Peyer's patch (tissue), 4 donors: Measurements from ENCODE around the gene SLC35B1.

Experiments used
- POLR2A ChIP-seq, 2 donors: fragments of 450-650 bp; IDR thresholded peaks; one replicate each; pipeline ENCODE4 v1.5.1; 2017; ENCODE audit warnings: antibody characterized with exemption in 2 of 2, mild to moderate bottlenecking in 2 of 2, moderate library complexity in 2 of 2
- TF ChIP-seq, protein P1 (sequence below), 6 experiments: fragments of 450-650 bp in 4 of 6; fragments of 200-600 bp in 2 of 6; sonication (generic) in 1 of 6; IDR thresholded peaks; one replicate each; pipeline ENCODE4 v1.5.1; 2017 to 2019; ENCODE audit warnings: antibody characterized with exemption in 6 of 6, mild to moderate bottlenecking in 3 of 6, moderate library complexity in 1 of 6

DNA sequence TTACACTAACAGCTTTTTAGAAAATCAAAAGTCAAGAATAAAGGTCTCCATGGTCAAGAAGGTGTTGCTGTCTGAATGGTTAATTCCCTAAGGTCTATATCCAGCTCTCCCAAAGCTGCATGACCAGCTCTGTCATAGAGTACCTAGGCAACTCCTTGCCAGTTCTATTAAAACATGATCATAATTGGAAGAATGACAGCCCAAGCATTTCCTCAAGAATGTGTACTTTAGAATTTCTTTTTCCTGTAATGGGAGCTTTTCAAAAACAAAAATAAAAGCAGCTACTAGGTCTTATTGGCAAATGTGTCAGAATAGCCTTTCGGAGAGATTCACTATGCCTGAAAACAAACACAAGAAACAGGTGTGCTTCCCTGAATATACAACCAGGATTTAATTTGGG lies 37.8 kb downstream of the SLC35B1 start:
- TF ChIP-seq, protein P1, sequence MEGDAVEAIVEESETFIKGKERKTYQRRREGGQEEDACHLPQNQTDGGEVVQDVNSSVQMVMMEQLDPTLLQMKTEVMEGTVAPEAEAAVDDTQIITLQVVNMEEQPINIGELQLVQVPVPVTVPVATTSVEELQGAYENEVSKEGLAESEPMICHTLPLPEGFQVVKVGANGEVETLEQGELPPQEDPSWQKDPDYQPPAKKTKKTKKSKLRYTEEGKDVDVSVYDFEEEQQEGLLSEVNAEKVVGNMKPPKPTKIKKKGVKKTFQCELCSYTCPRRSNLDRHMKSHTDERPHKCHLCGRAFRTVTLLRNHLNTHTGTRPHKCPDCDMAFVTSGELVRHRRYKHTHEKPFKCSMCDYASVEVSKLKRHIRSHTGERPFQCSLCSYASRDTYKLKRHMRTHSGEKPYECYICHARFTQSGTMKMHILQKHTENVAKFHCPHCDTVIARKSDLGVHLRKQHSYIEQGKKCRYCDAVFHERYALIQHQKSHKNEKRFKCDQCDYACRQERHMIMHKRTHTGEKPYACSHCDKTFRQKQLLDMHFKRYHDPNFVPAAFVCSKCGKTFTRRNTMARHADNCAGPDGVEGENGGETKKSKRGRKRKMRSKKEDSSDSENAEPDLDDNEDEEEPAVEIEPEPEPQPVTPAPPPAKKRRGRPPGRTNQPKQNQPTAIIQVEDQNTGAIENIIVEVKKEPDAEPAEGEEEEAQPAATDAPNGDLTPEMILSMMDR (IDR thresholded peaks at IDR 0.05): no peak
- no peak for TF ChIP-seq POLR2A (IDR thresholded peaks at IDR 0.05)
